Astrocyte of the cerebellum (primary cell): ENCODE results near the gene SFMBT1.

Source experiments
- DNase-seq: peaks from one replicate; pipeline ENCODE4 v3.0.0-alpha.2; 2011; ENCODE audit warnings: low read depth
- H3K4me3 ChIP-seq: 2 replicates; pipeline ENCODE4 v1.5.1; 2011; ENCODE audit warnings: mild to moderate bottlenecking, low read depth, low read length, moderate library complexity
- in situ Hi-C: cut with HindIII; loops from 2 replicates; pipeline ENCODE4 v1.10.0; 2017; ENCODE audit warnings: low sequenced_read_pairs
- TF ChIP-seq, protein P1 (sequence below): IDR thresholded peaks from 2 replicates; pipeline ENCODE4 v1.5.1; 2012; ENCODE audit warnings: low read length, low read depth, moderate library complexity, mild to moderate bottlenecking; ENCODE audit errors: missing control alignments

Gene SFMBT1

DNA sequence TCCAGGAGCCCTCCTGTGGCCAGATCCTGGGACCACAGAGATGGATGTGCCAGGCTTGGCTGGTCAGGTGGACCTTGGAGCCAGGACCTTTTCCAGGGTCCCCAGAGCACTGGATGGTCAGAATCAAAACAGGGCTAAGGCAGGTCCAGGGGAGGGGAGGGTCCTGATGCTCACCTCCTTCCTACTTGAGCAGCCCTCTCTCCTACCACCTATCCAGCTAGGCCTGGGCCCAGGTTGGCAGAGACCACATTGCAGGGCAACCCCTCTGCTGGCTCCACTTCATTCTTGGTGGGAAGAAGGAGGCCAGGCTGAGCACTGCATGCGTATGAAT is 28.5 kb upstream of the SFMBT1 start:
- TF ChIP-seq, protein P1, sequence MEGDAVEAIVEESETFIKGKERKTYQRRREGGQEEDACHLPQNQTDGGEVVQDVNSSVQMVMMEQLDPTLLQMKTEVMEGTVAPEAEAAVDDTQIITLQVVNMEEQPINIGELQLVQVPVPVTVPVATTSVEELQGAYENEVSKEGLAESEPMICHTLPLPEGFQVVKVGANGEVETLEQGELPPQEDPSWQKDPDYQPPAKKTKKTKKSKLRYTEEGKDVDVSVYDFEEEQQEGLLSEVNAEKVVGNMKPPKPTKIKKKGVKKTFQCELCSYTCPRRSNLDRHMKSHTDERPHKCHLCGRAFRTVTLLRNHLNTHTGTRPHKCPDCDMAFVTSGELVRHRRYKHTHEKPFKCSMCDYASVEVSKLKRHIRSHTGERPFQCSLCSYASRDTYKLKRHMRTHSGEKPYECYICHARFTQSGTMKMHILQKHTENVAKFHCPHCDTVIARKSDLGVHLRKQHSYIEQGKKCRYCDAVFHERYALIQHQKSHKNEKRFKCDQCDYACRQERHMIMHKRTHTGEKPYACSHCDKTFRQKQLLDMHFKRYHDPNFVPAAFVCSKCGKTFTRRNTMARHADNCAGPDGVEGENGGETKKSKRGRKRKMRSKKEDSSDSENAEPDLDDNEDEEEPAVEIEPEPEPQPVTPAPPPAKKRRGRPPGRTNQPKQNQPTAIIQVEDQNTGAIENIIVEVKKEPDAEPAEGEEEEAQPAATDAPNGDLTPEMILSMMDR = no peak
- DNase-seq = no peak

DNA sequence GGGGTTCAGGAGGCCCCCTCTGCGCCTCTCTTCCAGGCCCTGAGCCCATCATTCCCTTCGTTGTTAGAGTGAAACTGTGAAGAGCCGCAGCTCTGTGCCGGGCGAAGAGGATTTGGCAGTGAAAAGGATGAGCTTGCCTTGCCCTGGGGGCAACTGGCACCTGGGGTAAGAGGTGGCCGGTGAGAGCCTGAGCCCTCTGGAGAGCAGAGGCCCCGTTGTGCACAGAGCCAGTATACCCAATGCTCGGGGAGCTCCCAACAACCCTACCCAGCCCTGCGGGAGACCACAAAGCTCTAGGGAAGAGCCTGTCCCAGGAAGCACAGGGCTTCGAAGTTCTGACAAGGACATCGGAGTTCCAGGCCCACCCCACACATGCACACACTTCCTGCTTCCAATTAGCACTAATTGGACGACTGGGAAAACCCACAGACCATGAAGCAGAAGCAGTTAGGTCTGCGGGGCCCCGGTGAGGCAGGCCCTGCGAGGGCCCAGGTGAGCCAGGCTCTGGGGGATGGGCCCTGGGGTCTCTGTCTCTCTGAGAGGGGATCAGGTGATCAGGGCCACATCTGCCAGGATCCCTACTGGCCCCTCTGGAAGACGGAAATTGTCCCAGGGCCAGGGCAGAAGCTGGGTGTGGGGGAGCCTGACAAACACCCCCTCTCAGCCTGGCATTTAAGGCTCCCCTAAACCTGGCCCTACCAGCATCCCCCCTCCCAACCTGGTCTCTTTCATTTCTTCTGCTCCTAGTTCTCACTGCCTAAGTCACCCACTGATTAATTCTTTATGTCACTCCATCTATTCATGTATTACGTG is 27.9 kb upstream of the SFMBT1 start:
- in situ Hi-C loops = no loop called here
- no peak for DNase-seq
- no peak overlapping the region for H3K4me3 ChIP-seq

More for the DNA sequence above, 28.5 kb upstream of the SFMBT1 start:
- in situ Hi-C loops = no loop called here
- H3K4me3 ChIP-seq = no peak overlapping the region

DNA sequence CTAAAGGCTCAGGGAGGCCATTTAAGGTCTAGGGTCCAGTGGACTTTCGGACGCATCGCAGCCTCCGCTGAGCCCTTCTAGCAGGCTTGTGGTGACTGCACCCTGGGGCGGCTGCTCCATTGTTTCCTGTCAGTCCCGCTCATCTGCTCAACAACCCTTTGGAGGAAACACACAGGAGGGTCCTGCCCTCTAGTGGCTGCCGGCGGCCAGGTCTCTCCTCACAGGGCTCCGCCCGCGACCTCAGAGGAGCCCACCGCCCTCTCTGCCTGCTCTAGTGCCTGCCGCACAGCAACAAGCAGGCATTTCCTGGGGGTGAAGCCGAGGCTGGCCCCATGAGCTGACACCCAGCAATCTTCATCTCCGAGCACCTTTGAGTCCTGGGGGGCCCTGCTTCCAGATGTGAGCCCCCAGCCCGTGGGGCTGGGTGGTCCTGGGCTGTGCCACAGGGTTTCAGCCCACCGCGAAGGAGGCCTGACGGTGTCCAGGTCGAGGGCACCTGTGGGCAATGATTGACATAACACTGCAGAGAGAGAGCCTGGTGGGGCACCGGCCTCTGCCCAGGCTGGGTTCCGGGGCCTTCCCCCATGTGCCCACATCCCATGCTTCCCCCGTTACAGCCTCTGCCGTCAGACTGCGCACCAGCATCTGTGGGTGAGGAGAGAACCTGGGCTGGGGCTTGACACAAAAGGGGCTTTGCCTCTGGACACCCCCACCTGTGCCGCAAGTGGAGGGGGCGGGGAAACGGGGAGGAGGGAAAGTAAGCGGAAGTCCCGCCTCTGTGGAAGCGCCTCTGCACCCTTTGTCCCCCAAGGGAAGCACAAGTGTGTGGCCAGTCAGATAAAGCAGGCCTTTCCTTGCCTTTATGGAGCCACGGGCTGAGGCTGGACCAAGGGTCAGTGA is 27.0 kb upstream of the SFMBT1 start:
- in situ Hi-C loops = no loop called here
- H3K4me3 ChIP-seq = peak overlapping the region; percentile 24
- TF ChIP-seq, protein P1 = peak; percentile 92
- DNase-seq = no peak

More for the DNA sequence above, 27.9 kb upstream of the SFMBT1 start:
- TF ChIP-seq, protein P1 = no peak

DNA sequence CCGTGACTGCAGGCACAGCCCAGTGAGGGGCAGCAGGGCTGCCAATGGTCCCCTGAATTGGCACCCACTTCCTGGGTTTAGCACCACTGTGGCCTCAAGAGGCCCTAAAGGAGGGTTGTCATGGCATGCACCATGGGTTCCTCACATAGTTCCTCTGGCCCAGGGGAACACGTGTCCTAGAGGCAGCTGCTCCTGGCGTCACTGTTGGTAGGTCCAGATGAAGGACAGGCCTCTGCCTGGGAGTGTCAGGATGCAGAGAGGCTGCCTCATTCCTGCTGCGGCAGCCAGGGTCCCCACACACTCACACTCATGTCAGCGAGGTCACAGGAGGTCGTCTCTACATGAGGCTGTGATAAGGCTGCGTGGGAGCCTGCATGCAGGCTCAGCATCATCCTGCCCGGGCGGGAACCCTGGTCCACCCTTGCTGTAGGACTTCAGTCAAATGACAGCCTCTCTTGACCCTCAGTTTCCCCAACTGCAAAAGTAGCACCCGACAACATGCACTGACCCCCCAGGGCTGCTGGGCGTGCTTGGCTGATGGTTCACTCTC is 26.1 kb upstream of the SFMBT1 start:
- no peak overlapping the region for H3K4me3 ChIP-seq

DNA sequence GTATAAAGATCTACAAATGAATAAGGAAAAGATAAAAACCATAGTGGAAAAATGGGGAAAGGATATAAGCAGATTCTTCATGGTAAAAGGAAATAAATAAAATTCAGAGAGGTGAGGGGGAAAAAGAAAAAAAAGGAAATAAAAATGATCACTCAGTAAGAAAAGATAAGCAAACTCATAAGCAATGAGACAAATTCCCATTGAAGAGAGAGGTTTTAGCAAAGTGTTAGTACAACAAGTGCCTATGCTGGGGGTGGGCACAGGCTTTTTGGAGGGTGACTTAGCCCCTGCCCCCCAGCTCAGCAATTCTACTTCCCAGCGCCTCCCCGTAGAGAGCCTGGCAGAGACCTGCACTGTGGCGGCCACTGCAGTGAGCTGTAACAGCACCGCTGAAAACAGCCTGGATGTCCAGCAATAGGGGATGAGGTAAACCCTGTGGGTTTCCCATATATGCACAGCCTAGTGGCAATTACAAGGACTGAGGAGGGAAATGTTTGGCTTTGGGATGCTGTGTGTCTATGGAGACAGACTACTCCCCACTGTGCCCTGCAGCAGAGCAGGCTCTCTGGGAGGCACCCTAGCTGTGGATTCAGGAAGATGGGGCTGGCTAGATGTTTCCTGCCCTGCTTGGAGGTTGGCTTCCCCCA is 23.7 kb upstream of the SFMBT1 start:
- in situ Hi-C loops = no loop called here
- TF ChIP-seq, protein P1 = peak; percentile 20
- no peak for DNase-seq
- H3K4me3 ChIP-seq = no peak overlapping the region

More for the DNA sequence above, 26.1 kb upstream of the SFMBT1 start:
- DNase-seq = no peak
- in situ Hi-C loops = no loop called here
- TF ChIP-seq, protein P1 = no peak

DNA sequence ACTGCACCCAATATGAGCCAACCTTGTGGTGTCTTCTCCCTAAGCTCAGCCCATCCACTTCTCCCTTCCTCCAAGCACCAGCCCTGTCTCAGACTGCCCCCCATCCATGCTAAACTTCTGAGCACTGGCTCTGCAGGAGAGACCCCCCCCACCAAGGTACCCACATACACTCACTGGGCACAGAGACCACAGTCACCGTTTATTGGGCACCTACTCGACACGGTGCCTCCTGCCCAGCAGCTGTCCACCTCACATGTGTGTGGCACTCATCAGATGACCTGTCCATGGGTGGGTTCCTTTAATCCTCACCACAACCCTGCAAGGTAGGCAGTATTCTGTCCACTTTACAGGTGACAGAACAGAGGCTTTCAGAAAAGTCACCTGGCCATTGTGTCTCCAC is 22.3 kb upstream of the SFMBT1 start:
- DNase-seq = no peak
- no peak overlapping the region for H3K4me3 ChIP-seq
- TF ChIP-seq, protein P1 = no peak
- in situ Hi-C loops = no loop called here
